Testis (tissue), 3 donors: ENCODE measurements around the gene NPTN. TPM values are rescaled to one million over a fixed set of nuclear protein-coding genes. Genes with fewer than 3 reads are reported as not detected.

Experiments
- DNase-seq: peaks from one replicate; pipeline ENCODE4 v3.0.0-alpha.2; 2019
- H3K27ac ChIP-seq, 2 donors: fragments of 200-600 bp; sonication (generic); one replicate each; pipeline ENCODE4 v1.5.1; 2019
- H3K27me3 ChIP-seq: fragments of 200-600 bp; sonication (generic); one replicate; pipeline ENCODE4 v1.5.1; 2019
- H3K36me3 ChIP-seq: fragments of 200-600 bp; sonication (generic); one replicate; pipeline ENCODE4 v1.5.1; 2017; ENCODE audit warnings: low read depth; ENCODE audit errors: missing control alignments
- H3K4me1 ChIP-seq: fragments of 200-600 bp; sonication (generic); one replicate; pipeline ENCODE4 v1.5.1; 2019
- H3K4me3 ChIP-seq, 2 donors: fragments of 200-600 bp; sonication (generic); one replicate each; pipeline ENCODE4 v1.5.1; 2017 to 2019
- H3K9me3 ChIP-seq: fragments of 200-600 bp; sonication (generic); one replicate; pipeline ENCODE4 v1.5.1; 2017
- CTCF ChIP-seq, 3 experiments: fragments of 450-650 bp in 2 of 3; fragments of 200-600 bp in 1 of 3; sonication (generic) in 1 of 3; IDR thresholded peaks; one replicate each; pipeline ENCODE4 v1.5.1; 2016 to 2019; ENCODE audit warnings: antibody characterized with exemption in 3 of 3, mild to moderate bottlenecking in 2 of 3, moderate library complexity in 1 of 3
- POLR2A ChIP-seq: fragments of 450-650 bp; IDR thresholded peaks from one replicate; pipeline ENCODE4 v1.6.1; 2017; ENCODE audit warnings: antibody characterized with exemption, mild to moderate bottlenecking, moderate library complexity
- WGBS, 2 donors: methylation state at CpG; one replicate each; pipeline ENCODE4 v1.1.5; 2018; 5-methylcytosine and 5-hydroxymethylcytosine counted together
- intact Hi-C: fragments of 100-400 bp; cut with DNase I; formaldehyde crosslinking; loops from one replicate; pipeline ENCODE4 v1.15.1; 2023; ENCODE audit warnings: low total_unique reads
- polyA plus RNA-seq: library from polyadenylated mRNA; stranded (reverse); fragments of 350-450 nt; fragmentation: Illumina TruSeq; extraction: RNeasy Lipid Tissue Mini Kit (QIAGEN cat#74804); gene quantifications from one replicate; pipeline ENCODE4 v1.2.3, GENCODE V29; 2014; ENCODE audit warnings: low read depth, low replicate concordance; ENCODE audit not compliant: insufficient read depth
- total RNA-seq, 2 donors: library from RNA; depleted of rRNA; stranded (reverse); fragments of >200 nt; gene quantifications; one replicate each; pipeline ENCODE4 v1.2.3, GENCODE V29; 2016

Gene NPTN
- total and polyA plus RNA-seq, 3 donors from 2014 or later, result 177 to 256 (median 180) TPM

- intact Hi-C loops, result no loop called here
- Histone ChIP-seq H3K27me3 (no peaks in the 10 kb centered on the region), H3K4me1 (peaks cover 35% of the 10 kb centered on the region), H3K36me3 (no peaks in the 10 kb centered on the region), H3K4me3 (no peak overlapping the region), H3K27ac (no peak overlapping the region), H3K9me3 (no peaks in the 10 kb centered on the region)
- TF ChIP-seq CTCF (IDR thresholded peaks at IDR 0.05) (no peak), POLR2A (no peak)
- 94 to 95% methylated on average over 5 of the region's 5 CpGs for WGBS, 2 donors
- no peak for DNase-seq
Observed at GRCh38 chr15:73605759-73606436, 27.3 kb downstream of the NPTN start.

GRCh38 chr15:73604477-73604876 is 28.7 kb downstream of the NPTN start:
- Histone ChIP-seq H3K4me1 (peaks cover 42% of the 10 kb centered on the region), H3K4me3 (no peak overlapping the region), H3K9me3 (no peaks in the 10 kb centered on the region), H3K27ac (no peak overlapping the region), H3K36me3 (no peaks in the 10 kb centered on the region), H3K27me3 (no peaks in the 10 kb centered on the region)
- intact Hi-C loops, result no loop called here
- TF ChIP-seq POLR2A (no peak), CTCF (IDR thresholded peaks at IDR 0.05) (no peak)
- 95 to 100% methylated on average over 1 of the region's 1 CpG for WGBS, 2 donors
- no peak for DNase-seq

- H3K27ac ChIP-seq, result no peak overlapping the region
- H3K4me1 ChIP-seq, result peaks cover 44% of the 10 kb centered on the region
- TF ChIP-seq CTCF (IDR thresholded peaks at IDR 0.05) (no peak), POLR2A (no peak)
- H3K36me3 ChIP-seq, result no peaks in the 10 kb centered on the region
- H3K4me3 ChIP-seq, result no peak overlapping the region
- intact Hi-C loops, result no loop called here
- no peak for DNase-seq
- 47 to 57% methylated on average over 2 of the region's 2 CpGs for WGBS, 2 donors
- no peaks in the 10 kb centered on the region for H3K9me3 ChIP-seq
- H3K27me3 ChIP-seq, result no peaks in the 10 kb centered on the region
Observed at GRCh38 chr15:73602992-73603391, 30.2 kb downstream of the NPTN start.

GRCh38 chr15:73602446-73602843 is 30.7 kb downstream of the NPTN start:
- Histone ChIP-seq H3K27ac (peak overlapping the region in 1 of 2 donors; percentile 68), H3K36me3 (no peaks in the 10 kb centered on the region), H3K27me3 (no peaks in the 10 kb centered on the region), H3K4me1 (peaks cover 40% of the 10 kb centered on the region), H3K9me3 (no peaks in the 10 kb centered on the region), H3K4me3 (no peak overlapping the region)
- TF ChIP-seq POLR2A (no peak), CTCF (IDR thresholded peaks at IDR 0.05) (no peak)
- intact Hi-C loops, result no loop called here
- WGBS, 2 donors, result 18 to 36% methylated on average over 1 of the region's 1 CpG
- no peak for DNase-seq
